Measurements from ENCODE around the gene NFAM1.

DNA sequence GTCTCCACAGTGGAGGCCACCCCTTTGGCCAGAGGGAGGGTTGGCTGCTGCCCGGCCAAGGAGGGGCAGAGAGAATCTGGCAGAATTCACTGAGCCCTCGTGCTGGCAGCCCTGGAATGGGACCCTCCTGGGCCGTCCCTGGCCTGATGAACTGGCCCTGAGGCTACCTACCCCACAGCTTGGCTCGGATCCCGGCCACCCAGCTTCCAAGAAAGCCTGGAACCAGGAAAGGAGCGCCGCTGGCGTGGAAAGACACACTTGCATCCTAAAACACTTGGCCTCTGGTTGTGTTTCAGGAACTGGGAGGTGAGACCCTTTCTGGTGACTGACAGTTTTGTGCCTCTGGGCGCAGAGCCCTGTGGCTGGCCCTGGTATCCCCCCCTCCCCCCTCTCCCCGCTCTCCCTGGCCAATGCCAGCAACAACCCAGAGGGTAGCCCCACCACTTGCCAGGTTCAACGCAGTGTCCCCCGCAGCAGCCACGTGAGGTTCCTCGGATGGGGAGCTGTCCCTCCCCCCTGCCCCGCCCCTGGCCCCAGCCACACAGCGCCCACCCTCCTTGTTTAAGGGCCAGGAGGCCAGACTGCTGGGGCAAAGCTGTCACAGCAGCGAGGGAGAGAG, 693 bp downstream of the NFAM1 start:
- TF ChIP-seq CTCF (conservative IDR thresholded peaks at IDR 0.05; ENCODE audit: low read depth, low read length) (no peak), EZH2 (IDR thresholded peaks at IDR 0.05; ENCODE audit: borderline replicate concordance, low read depth, low read length, poor library complexity, severe bottlenecking) (no peak)

All from A673 (cell line).